SK-N-SH treated with all-trans-retinoic acid at 6 μM for 48 hours (cell line): ENCODE data around the gene AKR1C2.

ENCODE experiments used
- ARNTL ChIP-seq: fragments of 450-650 bp; formaldehyde crosslinking; IDR thresholded peaks from 2 replicates; pipeline ENCODE4 v1.5.0; 2020; ENCODE audit warnings: low read depth, mild to moderate bottlenecking, moderate library complexity, borderline replicate concordance
- BACH2 ChIP-seq: fragments of 250-450 bp; sonication (Bioruptor Pico); IDR thresholded peaks from 2 replicates; pipeline ENCODE4 v1.9.0; 2021; ENCODE audit warnings: mild to moderate bottlenecking, borderline replicate concordance
- ISL1 ChIP-seq: fragments of 250-450 bp; sonication (Bioruptor Pico); IDR thresholded peaks from 2 replicates; pipeline ENCODE4 v2.1.2; 2022; ENCODE audit warnings: mild to moderate bottlenecking, moderate library complexity
- OSR1 ChIP-seq: fragments of 250-450 bp; sonication (Bioruptor Pico); IDR thresholded peaks from 2 replicates; pipeline ENCODE4 v1.8.0; 2022; ENCODE audit warnings: moderate library complexity, mild to moderate bottlenecking, inconsistent platforms
- SNAI2 ChIP-seq: fragments of 250-450 bp; sonication (Bioruptor Pico); IDR thresholded peaks from 2 replicates; pipeline ENCODE4 v1.5.0; 2020; ENCODE audit warnings: mild to moderate bottlenecking, moderate library complexity
- ZFP3 ChIP-seq: fragments of 250-450 bp; sonication (Bioruptor Pico); IDR thresholded peaks from 2 replicates; pipeline ENCODE4 v1.5.0; 2020; ENCODE audit warnings: mild to moderate bottlenecking, moderate library complexity
- TF ChIP-seq, protein P1 (sequence below): fragments of 250-450 bp; sonication (Bioruptor Pico); IDR thresholded peaks from 2 replicates; pipeline ENCODE4 v1.8.0; 2020; ENCODE audit warnings: mild to moderate bottlenecking, moderate library complexity, borderline replicate concordance
- TF ChIP-seq, protein P2 (sequence below): fragments of 250-450 bp; sonication (Bioruptor Pico); IDR thresholded peaks from 2 replicates; pipeline ENCODE4 v1.5.1; 2020; ENCODE audit warnings: low read depth, mild to moderate bottlenecking, moderate library complexity

- TF ChIP-seq BACH2, result no peak
- no peak for TF ChIP-seq ZFP3
- TF ChIP-seq ARNTL (CRISPR knock-in tag), result no peak
- TF ChIP-seq OSR1 (CRISPR knock-in tag), result no peak
- no peak for TF ChIP-seq ISL1
- TF ChIP-seq, protein P1, sequence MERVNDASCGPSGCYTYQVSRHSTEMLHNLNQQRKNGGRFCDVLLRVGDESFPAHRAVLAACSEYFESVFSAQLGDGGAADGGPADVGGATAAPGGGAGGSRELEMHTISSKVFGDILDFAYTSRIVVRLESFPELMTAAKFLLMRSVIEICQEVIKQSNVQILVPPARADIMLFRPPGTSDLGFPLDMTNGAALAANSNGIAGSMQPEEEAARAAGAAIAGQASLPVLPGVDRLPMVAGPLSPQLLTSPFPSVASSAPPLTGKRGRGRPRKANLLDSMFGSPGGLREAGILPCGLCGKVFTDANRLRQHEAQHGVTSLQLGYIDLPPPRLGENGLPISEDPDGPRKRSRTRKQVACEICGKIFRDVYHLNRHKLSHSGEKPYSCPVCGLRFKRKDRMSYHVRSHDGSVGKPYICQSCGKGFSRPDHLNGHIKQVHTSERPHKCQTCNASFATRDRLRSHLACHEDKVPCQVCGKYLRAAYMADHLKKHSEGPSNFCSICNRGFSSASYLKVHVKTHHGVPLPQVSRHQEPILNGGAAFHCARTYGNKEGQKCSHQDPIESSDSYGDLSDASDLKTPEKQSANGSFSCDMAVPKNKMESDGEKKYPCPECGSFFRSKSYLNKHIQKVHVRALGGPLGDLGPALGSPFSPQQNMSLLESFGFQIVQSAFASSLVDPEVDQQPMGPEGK (CRISPR knock-in tag), result no peak
- TF ChIP-seq SNAI2 (CRISPR knock-in tag), result no peak
- TF ChIP-seq, protein P2, sequence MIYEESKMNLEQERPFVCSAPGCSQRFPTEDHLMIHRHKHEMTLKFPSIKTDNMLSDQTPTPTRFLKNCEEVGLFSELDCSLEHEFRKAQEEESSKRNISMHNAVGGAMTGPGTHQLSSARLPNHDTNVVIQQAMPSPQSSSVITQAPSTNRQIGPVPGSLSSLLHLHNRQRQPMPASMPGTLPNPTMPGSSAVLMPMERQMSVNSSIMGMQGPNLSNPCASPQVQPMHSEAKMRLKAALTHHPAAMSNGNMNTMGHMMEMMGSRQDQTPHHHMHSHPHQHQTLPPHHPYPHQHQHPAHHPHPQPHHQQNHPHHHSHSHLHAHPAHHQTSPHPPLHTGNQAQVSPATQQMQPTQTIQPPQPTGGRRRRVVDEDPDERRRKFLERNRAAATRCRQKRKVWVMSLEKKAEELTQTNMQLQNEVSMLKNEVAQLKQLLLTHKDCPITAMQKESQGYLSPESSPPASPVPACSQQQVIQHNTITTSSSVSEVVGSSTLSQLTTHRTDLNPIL (CRISPR knock-in tag), result no peak
These were observed 11.3 kb upstream of the AKR1C2 start for GRCh38 chr10:5014936-5015335.
